Activated T-cell treated with anti-CD3 and anti-CD28 coated beads for 4 hours (primary cell): ENCODE data around the gene ADAMTS6.
"Not testable (repeated sequence)": the region's sequence is repeated elsewhere in the genome, so short reads cannot be mapped to it uniquely, and the experiment has no call there.

ENCODE experiments used
- DNase-seq: peaks from one replicate; pipeline ENCODE4 v3.0.0-alpha.2; 2020

The ADAMTS6 gene

GRCh38 chr5:65364907-65365306, 116.8 kb downstream of the ADAMTS6 start:
- no peak for DNase-seq

GRCh38 chr5:65363499-65363898, 118.2 kb downstream of the ADAMTS6 start:
- DNase-seq: no peak

- no peak for DNase-seq
Measured at GRCh38 chr5:65359981-65360380, 121.7 kb downstream of the ADAMTS6 start.

- DNase-seq: no peak
Measured at GRCh38 chr5:65359569-65359968, 122.2 kb downstream of the ADAMTS6 start.

GRCh38 chr5:65356274-65356673, 125.4 kb downstream of the ADAMTS6 start:
- no peak for DNase-seq

GRCh38 chr5:65355301-65355700, 126.4 kb downstream of the ADAMTS6 start:
- no peak for DNase-seq

- DNase-seq: no peak
Measured at GRCh38 chr5:65341835-65342234, 139.9 kb downstream of the ADAMTS6 start.

- DNase-seq: no peak
Measured at GRCh38 chr5:65338606-65339151, 143.0 kb downstream of the ADAMTS6 start.

- no peak for DNase-seq
Measured at GRCh38 chr5:65334077-65334476, 147.6 kb downstream of the ADAMTS6 start.

GRCh38 chr5:65332591-65332990, 149.1 kb downstream of the ADAMTS6 start:
- no peak for DNase-seq

- no peak for DNase-seq
Measured at GRCh38 chr5:65329266-65329665, 152.5 kb downstream of the ADAMTS6 start.

- no peak for DNase-seq
Measured at GRCh38 chr5:65327582-65327981, 154.1 kb downstream of the ADAMTS6 start.

GRCh38 chr5:65326922-65327321, 154.8 kb downstream of the ADAMTS6 start:
- no peak for DNase-seq

GRCh38 chr5:65324226-65324625, 157.5 kb downstream of the ADAMTS6 start:
- DNase-seq: no peak

GRCh38 chr5:65320704-65321103, 161.0 kb downstream of the ADAMTS6 start:
- DNase-seq: not testable (repeated sequence)

- DNase-seq: no peak
Measured at GRCh38 chr5:65320250-65320649, 161.5 kb downstream of the ADAMTS6 start.

GRCh38 chr5:65307931-65308330, 173.8 kb downstream of the ADAMTS6 start:
- no peak for DNase-seq

- no peak for DNase-seq
Measured at GRCh38 chr5:65307088-65307487, 174.6 kb downstream of the ADAMTS6 start.

- no peak for DNase-seq
Measured at GRCh38 chr5:65305913-65306312, 175.8 kb downstream of the ADAMTS6 start.

- no peak for DNase-seq
Measured at GRCh38 chr5:65299861-65300260, 181.9 kb downstream of the ADAMTS6 start.

- DNase-seq: no peak
Measured at GRCh38 chr5:65296067-65296466, 185.7 kb downstream of the ADAMTS6 start.

- no peak for DNase-seq
Measured at GRCh38 chr5:65292196-65292595, 189.5 kb downstream of the ADAMTS6 start.

GRCh38 chr5:65290677-65291076, 191.0 kb downstream of the ADAMTS6 start:
- no peak for DNase-seq

- DNase-seq: no peak
Measured at GRCh38 chr5:65288657-65289056, 193.1 kb downstream of the ADAMTS6 start.

- no peak for DNase-seq
Measured at GRCh38 chr5:65279603-65280002, 202.1 kb downstream of the ADAMTS6 start.
